Measurements from ENCODE around the gene COL13A1. TPM values are rescaled to one million over a fixed set of nuclear protein-coding genes. Genes with fewer than 3 reads are reported as not detected.

Gene COL13A1
- total and polyA plus RNA-seq, 2 donors from 2014 or later = 4.0 to 5.2 TPM

DNA sequence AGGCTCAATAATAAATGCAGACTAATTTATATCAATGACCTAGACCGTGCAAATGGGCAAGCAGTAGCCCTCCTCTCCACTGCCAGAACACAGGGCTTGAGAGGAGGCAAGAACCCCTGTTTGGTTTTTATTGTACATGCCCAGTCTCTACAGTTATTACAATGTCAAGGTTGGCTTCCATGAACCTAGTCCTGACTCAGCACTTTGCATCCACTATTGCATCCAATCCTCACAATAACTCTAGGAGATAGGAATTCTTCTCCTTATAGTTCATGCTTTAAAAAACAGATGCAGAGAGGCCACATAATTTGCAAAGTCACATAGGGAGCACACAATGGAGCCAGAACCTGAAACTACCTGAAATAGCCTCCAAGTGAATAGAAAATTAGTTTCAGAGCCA is 7.0 kb upstream of the COL13A1 start:
- no peaks in the 10 kb centered on the region for H3K4me1 ChIP-seq (ENCODE audit: control insufficient read depth in 2 of 3, insufficient read depth in 2 of 3, low read depth in 1 of 3, low read length in 3 of 3)
- intact Hi-C loops (cut with DNase I) = no loop called here
- no peak overlapping the region for H3K27ac ChIP-seq (ENCODE audit: low read depth in 2 of 2, low read length in 2 of 2)
- TF ChIP-seq, protein P1, sequence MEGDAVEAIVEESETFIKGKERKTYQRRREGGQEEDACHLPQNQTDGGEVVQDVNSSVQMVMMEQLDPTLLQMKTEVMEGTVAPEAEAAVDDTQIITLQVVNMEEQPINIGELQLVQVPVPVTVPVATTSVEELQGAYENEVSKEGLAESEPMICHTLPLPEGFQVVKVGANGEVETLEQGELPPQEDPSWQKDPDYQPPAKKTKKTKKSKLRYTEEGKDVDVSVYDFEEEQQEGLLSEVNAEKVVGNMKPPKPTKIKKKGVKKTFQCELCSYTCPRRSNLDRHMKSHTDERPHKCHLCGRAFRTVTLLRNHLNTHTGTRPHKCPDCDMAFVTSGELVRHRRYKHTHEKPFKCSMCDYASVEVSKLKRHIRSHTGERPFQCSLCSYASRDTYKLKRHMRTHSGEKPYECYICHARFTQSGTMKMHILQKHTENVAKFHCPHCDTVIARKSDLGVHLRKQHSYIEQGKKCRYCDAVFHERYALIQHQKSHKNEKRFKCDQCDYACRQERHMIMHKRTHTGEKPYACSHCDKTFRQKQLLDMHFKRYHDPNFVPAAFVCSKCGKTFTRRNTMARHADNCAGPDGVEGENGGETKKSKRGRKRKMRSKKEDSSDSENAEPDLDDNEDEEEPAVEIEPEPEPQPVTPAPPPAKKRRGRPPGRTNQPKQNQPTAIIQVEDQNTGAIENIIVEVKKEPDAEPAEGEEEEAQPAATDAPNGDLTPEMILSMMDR (IDR thresholded peaks at IDR 0.05; ENCODE audit: borderline replicate concordance, extremely low read depth, insufficient read depth) = no peak
- peaks cover 0 to 16% (median 0%) of the 10 kb centered on the region in 3 donors for H3K9me3 ChIP-seq (ENCODE audit: control insufficient read depth in 2 of 3, insufficient read depth in 1 of 3, low read length in 3 of 3)
- no peaks in the 10 kb centered on the region for H3K27me3 ChIP-seq (ENCODE audit: control insufficient read depth, insufficient read depth, low read length)
- no peak overlapping the region for H3K4me3 ChIP-seq (ENCODE audit: low read length in 3 of 3)
- no peaks in the 10 kb centered on the region for H3K36me3 ChIP-seq (ENCODE audit: control insufficient read depth in 2 of 3, insufficient read depth in 3 of 3, low read length in 3 of 3)
- FAIRE-seq = no peak
- H3K9ac ChIP-seq (ENCODE audit: low read length in 3 of 3) = no peak overlapping the region
- no peak for DNase-seq

DNA sequence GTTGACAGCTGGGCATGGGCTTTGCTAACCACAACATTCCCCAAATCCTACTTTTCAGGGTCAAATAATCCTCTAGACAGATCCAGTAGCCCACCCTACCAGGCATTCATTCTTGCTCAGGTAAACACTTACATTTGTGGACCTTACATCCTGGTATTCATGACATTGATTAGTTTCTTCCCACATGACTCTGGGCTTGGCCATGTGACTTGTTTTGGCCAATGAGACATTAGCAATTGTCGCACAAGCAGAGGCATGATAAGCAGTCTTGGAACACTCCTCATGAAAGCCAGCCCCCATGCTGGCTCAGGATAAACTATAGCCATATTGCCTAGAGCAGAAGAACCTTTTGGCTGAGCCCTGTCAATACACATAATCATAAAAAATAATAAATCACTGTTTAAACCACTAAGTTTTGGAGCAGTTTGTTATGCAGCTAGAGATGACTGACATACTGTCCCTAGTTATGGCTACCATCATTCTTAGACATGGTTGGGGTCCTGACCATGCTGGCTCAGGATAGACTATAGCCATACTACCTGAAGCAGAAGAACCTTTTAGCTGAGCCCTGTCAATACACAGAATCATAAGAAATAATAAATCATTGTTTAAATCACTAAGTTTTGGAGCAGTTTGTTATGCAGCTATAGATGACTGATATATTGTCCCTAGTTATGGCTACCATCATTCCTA is 6.3 kb upstream of the COL13A1 start:
- DNase-seq (no peak), FAIRE-seq (no peak)
- H3K27me3 ChIP-seq (ENCODE audit: control insufficient read depth, insufficient read depth, low read length) = no peaks in the 10 kb centered on the region
- intact Hi-C loops (cut with DNase I) = no loop called here
- TF ChIP-seq, protein P1 (IDR thresholded peaks at IDR 0.05; ENCODE audit: borderline replicate concordance, extremely low read depth, insufficient read depth) = no peak
- no peak overlapping the region for H3K27ac ChIP-seq (ENCODE audit: low read depth in 2 of 2, low read length in 2 of 2)
- H3K9ac ChIP-seq (ENCODE audit: low read length in 3 of 3) = no peak overlapping the region
- no peaks in the 10 kb centered on the region for H3K4me1 ChIP-seq (ENCODE audit: control insufficient read depth in 2 of 3, insufficient read depth in 2 of 3, low read depth in 1 of 3, low read length in 3 of 3)
- H3K36me3 ChIP-seq (ENCODE audit: control insufficient read depth in 2 of 3, insufficient read depth in 3 of 3, low read length in 3 of 3) = no peaks in the 10 kb centered on the region
- H3K9me3 ChIP-seq (ENCODE audit: control insufficient read depth in 2 of 3, insufficient read depth in 1 of 3, low read length in 3 of 3) = peaks cover 0 to 16% (median 0%) of the 10 kb centered on the region in 3 donors
- H3K4me3 ChIP-seq (ENCODE audit: low read length in 3 of 3) = no peak overlapping the region

DNA sequence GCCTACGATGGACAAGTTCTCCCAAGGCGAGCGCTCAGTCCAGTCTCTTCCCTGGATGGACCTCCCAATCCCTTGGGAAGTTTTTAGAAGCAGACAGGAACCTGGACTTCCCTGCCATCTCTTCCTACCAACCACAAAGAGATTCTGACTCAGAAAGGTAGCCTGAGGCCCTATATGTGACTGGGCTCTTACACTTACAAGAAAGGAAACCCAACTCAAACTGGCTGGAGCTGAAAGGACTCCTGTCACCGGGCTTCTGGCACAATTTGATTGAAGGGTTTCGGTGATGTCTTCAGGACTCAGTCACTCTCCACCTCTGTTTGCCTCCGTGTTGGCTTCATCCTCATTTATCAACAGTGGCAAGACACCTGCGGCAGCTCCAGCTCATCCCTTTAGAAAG is 3.7 kb upstream of the COL13A1 start:
- intact Hi-C loops (cut with DNase I) = no loop called here
- DNase-seq (no peak), FAIRE-seq (no peak)
- Histone ChIP-seq H3K27ac (ENCODE audit: low read depth in 2 of 2, low read length in 2 of 2) (no peak overlapping the region), H3K9ac (ENCODE audit: low read length in 3 of 3) (no peak overlapping the region), H3K27me3 (ENCODE audit: control insufficient read depth, insufficient read depth, low read length) (no peaks in the 10 kb centered on the region), H3K9me3 (ENCODE audit: control insufficient read depth in 2 of 3, insufficient read depth in 1 of 3, low read length in 3 of 3) (peaks cover 0 to 16% (median 0%) of the 10 kb centered on the region in 3 donors), H3K4me3 (ENCODE audit: low read length in 3 of 3) (no peak overlapping the region), H3K36me3 (ENCODE audit: control insufficient read depth in 2 of 3, insufficient read depth in 3 of 3, low read length in 3 of 3) (no peaks in the 10 kb centered on the region), H3K4me1 (ENCODE audit: control insufficient read depth in 2 of 3, insufficient read depth in 2 of 3, low read depth in 1 of 3, low read length in 3 of 3) (peaks cover 0 to 13% (median 0%) of the 10 kb centered on the region in 3 donors)
- TF ChIP-seq, protein P1 (IDR thresholded peaks at IDR 0.05; ENCODE audit: borderline replicate concordance, extremely low read depth, insufficient read depth) = no peak

Measured in kidney (tissue), 14 donors.